ENCODE measurements around the gene RILPL2. TPM values are rescaled to one million over a fixed set of nuclear protein-coding genes. Genes with fewer than 3 reads are reported as not detected.
"Not testable (repeated sequence)": the region's sequence is repeated elsewhere in the genome, so short reads cannot be mapped to it uniquely, and the experiment has no call there.

RILPL2 gene
- total RNA-seq, 1 experiment from 2014 or later = 3.2 TPM

DNA sequence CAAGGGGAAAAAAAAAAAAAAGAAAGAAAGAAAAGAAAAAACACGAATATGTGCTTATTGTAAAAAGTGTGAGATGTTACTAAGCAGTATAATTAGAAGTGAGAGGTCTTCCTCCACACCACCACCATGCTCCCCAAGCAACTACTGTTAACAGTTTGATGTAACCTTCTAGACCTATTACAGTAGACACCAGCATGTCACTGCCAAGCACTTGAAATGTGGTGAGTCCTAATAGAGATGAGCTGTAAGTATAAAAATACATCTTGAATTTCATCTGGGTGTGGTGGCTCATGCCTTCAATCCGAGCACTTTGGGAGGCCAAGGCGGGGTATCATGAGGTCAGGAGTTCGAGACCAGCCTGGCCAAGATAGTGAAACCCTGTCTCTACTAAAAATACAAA lies 13.4 kb upstream of the RILPL2 start:
- DNase-seq (ENCODE audit: low spot score) = no peak

DNA sequence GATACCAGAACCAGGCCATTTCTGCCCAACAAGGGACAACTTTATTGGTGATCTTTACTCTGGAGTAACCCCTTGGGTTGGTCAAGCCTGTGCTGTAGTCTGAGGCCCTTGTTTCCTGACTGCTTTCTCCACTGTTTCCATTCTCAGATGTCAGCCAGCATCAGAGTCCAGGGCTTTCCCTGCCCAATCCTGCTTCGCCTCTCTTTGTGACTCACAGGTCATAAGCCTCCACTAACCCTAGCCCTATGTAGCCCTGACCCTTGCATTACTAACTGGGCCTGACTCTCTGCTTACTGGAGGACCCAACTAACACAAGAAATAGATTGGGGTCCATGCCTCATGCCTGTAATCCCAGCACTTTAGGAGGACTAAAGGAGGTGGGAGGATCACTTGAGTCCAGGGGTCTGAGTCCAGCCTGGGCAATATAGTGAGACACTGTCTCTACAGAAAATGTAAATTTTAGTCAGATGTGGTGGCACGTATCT lies 12.8 kb upstream of the RILPL2 start:
- DNase-seq (ENCODE audit: low spot score) = no peak

DNA sequence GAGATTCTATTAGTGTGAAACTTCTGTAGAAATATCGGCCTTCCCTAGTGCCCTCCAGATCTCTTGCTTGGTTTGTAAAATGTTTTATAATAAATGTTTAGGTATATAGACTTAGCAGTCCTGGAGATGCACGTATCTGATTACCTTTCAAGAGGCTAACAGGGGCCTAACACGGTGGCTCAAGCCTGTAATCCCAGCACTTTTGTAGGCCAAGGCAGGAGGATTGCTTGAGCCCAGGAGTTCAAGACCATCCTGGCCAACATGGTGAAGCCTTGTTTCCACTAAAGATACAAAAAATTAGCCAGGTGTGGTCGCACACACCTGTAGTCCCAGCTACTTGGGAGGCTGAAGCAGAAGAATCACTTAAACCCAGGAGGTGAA lies 9.8 kb upstream of the RILPL2 start:
- no peak for DNase-seq (ENCODE audit: low spot score)

DNA sequence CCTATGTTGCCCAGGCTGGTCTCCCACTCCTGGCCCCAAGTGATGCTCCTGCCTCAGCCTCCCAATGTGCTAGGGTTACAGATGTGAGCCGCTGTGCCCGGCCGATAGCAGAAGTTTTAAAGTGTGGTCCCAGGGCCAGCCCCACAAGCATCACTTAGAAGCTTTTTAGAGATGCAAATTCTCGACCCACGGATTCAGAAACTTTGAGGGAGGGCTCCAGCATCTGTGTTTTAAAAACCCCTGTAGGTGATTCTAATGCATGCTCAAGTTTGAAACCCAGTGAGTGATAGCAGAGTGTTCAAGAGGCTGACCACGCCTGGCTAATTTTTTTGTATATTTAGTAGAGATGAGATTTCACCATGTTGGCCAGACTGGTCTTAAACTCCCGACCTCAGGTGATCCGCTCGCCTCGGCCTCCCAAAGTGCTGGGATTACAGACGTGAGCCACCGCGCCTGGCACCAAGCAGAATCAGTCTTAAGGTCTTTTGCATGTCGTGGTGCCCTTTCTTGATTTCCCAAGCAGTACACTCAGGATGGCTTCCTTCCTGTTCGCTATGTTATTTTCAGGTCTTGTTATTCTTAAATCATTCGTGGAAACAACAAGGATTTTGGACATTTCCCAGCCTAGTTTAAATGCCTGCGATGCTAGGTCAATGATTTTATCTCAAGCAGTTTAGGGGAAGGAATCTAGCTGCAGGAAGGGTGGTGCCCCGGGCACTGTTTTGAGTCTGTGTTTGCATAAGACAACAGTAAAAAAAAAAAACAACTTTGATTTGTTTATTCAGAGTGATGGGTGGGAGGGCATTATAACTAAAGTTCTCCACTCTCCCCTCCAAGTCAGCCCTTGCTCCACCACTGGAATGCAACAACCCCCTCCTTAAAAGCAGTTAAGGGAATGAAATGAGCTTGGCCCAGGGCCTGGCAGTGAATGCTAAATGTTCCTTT lies 9.2 kb upstream of the RILPL2 start:
- peak; percentile 63 for DNase-seq (ENCODE audit: low spot score)

DNA sequence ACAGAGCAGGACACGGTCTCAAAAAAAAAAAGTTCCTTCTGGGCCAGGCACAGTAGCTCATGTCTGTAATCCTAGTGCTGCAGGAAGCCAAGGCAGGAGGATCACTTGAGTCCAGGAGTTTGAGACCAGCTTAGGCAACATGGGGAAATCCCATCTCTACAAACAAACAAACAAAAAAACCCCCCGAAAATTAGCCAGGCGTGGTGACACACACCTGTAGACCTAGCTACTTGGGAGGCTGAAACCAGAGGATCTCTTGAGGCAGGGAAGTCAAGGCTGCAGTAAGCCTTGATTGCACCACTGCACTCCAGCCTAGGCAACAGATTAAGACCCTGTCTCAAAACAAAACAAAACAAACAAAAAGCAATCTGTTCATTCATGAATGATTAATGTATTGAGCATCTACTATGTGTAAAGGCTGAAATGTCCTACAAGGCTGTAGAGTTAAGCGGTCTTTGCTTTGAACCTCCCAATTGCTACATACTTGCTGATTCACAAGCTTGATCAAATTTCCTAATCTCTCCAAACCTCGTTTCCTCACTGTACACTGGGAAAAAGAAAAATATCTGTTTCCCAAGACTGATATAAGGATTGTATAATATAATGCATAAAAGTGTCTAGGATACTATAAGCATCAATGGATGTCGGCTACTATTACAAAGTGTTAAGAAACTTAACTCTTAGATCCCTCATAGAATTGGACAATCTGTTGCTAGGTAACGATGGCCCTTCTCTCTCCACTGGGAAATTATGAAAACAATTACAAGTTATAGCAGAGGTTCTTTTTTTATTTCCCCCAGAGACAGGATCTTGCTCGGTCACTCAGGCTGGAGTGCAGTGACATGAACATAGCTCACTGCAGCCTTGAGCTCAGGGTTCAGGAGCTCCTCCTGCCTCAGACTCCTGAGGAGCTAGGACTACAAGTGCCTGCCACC lies 7.9 kb upstream of the RILPL2 start:
- no peak for DNase-seq (ENCODE audit: low spot score)

DNA sequence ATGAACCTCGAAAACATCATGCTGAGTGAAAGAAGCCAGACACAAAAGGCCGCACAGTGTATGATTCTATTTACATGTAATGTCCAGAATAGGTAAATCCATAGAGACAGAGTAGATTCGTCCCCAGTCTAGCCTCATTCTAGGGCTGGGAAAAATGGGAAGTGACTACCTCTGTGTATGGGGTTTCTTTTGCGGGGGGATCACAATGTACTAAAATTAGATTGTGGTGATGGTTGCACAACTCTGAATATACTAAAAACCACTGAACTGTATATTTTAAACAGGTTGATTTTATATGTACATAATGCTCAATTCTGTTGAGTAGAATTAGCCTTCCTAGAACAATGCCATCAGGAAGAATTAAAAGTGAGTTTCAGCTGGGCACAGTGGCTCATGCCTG lies 6.3 kb upstream of the RILPL2 start:
- no peak for DNase-seq (ENCODE audit: low spot score)

DNA sequence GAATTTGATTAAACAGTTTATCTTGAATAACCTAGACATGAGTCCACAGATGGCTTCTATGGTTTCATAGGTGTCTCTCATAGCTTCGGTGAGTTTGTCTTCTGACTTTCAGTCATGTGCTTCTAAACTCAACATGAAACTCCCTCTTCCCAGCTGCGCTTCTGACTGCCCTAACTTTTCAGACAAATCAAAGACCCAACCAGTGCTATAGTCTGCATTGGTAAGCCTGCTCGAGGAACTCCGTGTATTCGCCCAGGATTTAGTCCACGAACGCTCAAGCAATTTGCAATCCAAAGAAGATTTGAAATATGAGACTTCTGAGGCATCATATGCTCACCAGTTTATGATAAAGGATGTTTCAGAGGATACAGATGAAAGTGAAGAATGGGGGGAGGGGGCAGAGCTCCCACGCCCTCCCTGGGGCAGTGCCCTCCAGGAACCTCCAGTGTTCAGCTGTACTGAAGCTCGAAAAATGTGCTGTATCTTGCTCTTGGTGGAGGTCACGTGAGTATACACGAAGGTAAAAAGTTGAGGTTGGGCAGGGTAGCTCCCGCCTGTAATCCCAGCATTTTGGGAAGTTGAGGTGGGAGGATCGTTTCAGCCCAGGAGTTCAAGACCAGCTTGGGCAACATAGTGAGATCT lies 5.2 kb upstream of the RILPL2 start:
- no peak for DNase-seq (ENCODE audit: low spot score)

DNA sequence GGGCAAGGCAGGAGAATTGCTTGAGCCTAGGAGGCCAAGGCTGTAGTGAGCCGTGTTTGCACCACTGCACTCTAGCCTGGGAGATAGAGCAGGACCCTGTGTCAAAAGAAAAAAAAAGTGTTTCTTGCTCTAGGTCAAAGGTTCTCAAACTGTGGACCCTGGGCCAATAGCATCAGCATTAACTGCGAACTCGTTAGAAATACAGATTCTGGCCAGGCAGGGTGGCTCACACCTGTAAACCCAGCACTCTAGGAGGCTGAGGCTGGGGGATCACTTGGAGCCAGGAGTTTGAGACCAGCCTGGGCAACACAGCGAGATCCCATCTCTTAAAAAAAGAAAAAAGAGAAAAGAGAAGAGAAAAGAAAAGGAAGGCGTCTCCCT lies 858 bp downstream of the RILPL2 start:
- DNase-seq (ENCODE audit: low spot score) = no peak

DNA sequence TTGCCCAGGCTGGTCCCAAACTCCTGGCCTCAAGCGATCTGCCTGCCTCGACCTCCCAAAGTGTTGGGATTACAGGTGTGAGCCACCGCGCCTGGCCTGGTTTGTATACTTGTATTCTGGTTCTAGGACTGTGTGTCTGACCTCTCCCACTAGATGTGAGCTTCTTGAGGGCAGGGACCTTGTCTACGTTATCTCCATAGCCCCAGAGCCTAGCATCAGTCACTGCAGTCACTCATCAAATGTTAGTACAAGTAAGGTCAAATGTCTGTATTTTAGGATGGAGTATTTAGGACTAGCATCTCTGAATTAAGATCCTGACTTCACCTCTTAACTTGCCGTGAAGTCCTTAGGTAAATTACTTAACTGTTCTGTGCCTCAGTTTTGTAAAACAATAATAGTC lies 2.9 kb downstream of the RILPL2 start:
- DNase-seq (ENCODE audit: low spot score) = no peak

DNA sequence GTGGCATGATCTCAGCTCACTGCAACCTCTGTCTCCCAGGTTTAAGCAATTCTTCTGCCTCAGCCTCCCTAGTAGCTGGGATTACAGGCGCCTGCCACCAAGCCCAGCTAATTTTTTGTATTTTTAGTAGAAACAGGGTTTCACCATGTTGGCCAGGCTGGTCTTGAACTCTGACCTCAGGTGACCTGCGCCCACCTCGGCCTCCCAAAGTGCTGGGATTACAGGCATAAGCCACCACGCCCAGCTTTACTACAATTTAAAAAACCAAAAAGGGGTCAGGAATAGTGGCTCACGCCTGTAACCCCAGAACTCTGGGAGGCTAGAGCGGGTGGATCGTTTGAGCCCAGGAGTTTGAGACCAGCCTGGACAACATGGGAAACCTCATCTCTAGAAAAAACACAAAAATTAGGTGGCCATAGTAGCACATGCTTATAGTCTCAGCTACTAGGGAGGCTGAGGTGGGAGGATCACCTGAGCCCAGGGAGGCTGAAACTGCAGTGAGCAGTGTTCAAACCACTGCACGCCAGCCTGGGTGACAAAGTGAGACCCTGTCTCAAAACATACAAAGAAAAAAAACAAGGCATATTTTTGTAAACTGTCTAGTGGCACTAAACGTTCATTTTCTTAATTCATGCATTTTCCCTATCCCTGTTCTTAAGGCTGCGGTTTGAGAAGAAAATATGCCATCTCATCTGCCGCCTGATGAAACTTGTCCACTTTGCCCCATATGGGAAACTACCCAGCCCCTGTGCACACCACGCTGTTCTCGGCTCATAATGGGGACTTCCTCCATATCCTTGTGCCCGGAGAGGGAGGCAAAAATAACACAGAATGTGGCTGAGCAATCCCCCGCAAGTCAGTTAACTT lies 4.3 kb downstream of the RILPL2 start:
- DNase-seq (ENCODE audit: low spot score) = not testable (repeated sequence)

DNA sequence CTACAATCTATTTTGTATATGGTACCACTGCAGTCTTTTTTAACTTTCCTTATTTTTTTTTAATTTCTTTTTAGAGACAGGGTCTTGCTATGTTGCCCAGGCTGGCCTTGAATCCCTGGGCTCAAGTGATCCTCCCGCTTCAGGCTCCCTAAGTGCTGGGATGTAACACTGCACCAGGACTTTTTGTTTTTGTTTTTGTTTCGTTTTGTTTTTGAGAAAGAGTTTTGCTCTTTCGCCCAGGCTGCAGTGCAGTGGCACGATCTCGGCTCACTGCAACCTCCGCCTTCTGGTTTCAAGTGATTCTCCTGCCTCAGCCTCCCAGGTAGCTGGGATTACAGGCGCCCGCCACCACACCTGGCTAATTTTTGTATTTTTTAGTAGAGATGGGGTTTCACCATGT lies 7.4 kb downstream of the RILPL2 start:
- DNase-seq (ENCODE audit: low spot score) = not testable (repeated sequence)

DNA sequence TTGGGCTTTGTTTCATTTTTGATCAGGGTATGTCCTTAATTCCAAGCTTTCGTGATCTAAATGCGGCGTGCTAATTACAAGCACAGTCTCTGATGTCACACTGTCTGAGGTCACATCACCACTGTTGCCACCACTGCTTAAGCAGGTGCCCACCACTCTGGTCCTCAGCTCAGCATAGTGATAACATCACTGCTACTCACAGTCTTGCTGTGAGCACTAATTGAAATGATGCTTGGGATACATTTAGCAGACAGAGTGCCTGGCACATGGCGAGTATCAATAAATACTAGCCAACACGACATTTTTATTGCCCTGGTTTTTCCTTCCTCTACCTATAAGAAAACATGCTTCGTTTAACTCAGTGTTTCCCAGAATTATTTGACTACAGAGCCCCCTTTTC lies 7.9 kb downstream of the RILPL2 start:
- DNase-seq (ENCODE audit: low spot score) = no peak

DNA sequence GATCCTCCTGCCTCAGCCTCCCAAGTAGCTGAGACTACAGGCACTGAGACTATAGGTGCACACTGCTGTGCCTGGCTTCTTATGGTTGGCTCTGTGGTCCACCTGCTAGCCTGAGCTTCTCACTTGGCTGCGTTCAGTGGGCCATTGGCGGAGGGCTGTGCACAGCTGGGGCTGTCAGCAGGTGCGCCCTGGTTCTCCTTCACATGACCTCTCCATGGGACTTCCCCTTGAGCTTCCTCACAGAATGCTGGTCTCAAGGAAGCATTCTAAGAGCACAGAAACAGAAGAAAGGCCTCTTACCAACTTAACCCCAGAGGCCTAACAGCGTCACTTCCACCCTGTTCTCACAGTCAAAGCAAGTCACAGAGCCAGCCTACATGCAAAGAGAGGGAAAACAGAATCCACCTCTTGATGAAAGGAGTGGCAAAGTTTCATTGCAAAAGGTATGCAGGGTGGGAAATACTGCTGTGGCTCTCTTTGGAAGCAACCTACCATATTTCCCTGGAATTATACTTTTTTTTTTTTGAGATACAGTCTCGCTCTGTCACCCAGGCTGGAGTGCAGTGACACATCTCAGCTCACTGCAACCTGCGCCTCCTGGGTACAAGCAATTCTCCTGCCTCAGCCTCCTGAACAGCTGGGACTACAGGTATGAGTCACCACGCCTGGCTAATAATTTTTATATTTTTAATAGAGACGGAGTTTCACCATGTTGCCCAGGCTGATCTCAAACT lies 9.3 kb downstream of the RILPL2 start:
- DNase-seq (ENCODE audit: low spot score) = no peak

DNA sequence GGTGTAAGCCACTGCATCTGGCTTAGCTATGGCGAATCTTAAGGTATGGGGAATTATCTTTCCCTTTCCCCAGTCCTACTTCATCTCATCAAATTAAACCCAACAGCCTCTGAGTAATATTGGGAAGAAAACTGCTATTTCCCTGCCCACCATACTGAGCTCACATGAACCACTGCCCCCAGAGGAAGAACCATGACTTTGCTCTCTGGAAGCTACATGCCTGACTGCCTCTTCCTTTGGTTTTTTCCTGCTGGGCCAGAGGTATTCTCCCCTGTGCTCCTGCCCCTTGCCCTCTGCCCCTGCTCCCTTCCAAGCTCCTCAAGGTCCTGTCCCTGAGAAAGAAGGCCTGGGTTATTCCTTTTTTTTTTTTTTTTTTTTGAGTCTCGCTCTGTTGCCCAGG lies 15.2 kb downstream of the RILPL2 start:
- no peak for DNase-seq (ENCODE audit: low spot score)

DNA sequence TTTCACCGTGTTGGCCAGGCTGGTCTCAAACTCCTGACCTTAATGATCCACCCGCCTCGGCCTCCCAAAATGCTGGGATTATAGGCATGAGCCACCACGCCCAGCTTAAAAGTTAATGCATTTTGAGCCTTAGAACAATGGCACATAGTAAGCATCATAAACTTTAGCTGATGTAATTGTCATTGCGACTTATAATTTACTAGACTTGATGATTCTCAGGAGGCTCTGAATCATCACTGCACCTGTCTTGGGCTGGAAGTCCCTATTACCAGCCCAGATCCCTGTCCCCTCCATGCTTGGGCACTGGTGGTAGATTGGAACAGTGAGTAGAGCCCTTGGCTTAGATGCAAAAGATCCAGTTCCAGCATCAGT lies 26.5 kb downstream of the RILPL2 start:
- DNase-seq (ENCODE audit: low spot score) = no peak

DNA sequence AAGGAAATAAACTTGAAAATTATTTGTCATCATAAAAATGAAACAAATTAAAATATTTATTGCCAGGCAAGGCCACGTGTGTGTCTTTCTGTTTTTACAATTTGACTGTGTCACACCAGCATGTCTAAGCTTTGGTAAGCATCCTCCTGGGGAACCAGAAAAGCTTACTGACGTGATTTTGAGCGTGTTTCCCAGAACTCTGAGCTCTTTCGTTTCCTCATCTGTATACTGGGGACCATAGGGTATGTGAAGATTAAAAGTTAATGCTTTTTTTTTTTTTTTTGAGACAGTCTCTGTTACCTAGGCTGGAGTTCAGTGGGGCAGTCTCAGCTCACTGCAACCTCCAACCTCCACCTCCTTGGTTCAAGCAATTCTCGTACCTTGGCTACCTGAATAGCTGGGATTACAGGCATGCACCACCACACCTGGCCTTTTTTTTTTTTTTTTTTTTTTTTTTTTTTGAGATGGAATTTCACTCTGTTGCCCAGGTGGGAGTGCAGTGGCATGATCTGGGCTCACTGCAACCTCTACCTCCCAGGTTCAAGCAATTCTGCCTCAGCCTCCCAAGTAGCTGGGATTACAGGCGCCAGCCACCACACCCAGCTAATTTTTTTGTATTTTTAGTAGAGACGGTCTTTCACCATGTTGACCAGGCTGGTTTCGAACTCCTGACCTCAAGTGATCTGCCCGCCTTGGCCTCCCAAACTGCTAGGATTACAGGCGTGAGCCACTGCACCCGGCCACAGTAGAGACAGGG lies 27.0 kb downstream of the RILPL2 start:
- DNase-seq (ENCODE audit: low spot score) = not testable (repeated sequence)

DNA sequence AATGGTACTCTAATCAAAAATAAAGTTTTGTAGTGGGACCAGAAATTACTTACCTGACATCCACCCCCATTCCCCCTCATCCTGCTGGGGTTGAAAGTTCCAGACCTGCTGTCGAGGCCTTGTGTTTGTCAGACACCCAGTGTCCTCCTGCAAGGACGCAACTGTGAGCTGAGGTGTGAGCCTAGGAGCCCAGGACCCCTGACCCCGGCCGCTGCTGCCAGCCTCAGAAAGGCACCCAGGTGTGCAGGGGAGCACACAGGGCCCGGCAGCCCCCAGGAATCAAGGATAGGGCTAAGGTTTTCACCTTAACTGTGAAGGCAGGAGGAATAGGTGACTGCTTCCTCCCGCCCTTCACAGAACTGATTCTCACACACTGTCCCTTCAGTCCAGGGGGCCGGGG lies 27.9 kb downstream of the RILPL2 start:
- not testable (repeated sequence) for DNase-seq (ENCODE audit: low spot score)

DNA sequence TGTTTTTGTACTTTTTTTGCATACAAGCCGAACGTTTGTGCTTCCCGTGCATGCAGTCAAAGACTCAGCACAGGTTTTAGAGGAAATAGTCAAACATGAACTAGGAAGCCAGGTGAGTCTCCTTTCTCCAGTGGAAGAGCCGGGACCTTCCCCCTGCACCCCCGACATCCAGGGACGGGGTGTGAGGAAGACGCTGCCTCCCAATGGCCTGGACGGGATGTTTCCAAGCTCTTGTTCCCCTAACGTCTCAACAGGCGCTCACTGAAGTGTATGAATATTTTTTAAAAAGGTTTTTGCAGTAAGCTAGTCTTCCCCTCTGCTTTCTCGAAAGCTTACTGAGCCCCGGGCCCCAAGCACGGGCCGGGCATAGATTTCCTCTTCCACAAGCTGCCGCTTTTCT lies 28.6 kb downstream of the RILPL2 start:
- not testable (repeated sequence) for DNase-seq (ENCODE audit: low spot score)

DNA sequence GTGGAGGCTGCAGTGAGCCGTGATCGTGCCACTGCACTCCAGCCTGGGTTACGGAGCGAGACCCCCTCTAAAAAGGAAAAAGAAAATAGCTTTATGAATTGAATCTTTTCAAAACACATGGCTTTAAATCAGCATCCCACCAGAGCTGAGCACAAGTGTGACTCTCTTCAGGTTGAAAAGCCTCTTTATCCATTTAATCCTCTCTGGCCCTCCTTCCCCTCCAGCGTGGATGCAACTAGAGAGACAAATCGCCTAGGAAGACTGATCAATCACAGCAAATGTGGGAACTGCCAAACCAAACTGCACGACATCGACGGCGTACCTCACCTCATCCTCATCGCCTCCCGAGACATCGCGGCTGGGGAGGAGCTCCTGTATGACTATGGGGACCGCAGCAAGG lies 29.2 kb downstream of the RILPL2 start:
- DNase-seq (ENCODE audit: low spot score) = not testable (repeated sequence)

DNA sequence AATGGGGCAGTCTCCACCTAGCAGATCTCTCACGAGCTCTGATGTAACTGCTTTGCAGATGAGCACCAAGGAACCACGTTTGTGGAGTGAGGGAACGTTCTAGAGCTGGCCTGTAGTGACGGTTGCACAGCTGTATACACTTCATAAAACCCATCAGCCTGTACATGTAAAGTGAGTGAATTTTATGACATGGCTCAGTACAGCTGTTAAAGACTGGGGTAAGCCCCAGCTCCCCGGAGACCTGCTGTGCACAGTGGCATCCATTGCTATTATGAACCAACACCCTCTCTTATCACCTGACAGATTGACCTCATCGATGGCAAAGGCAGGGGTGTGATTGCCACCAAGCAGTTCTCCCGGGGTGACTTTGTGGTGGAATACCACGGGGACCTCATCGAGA lies 31.9 kb downstream of the RILPL2 start:
- DNase-seq (ENCODE audit: low spot score) = no peak
